Smooth muscle cell (in vitro differentiated cells): Measurements from ENCODE around the gene COL4A2. TPM values are rescaled to one million over a fixed set of nuclear protein-coding genes. Genes with fewer than 3 reads are reported as not detected.
A peak's percentile ranks its signal among the peaks of the same experiment; 100 is the strongest.

Source experiments
- DNase-seq: peaks from one replicate; lab custom pipeline; 2025; ENCODE audit not compliant: unreplicated experiment; lab: John Stamatoyannopoulos, UW
- H2AFZ ChIP-seq: fragments of 200-600 bp; sonication (generic); 2 replicates; pipeline ENCODE4 v1.6.0; 2016; ENCODE audit warnings: antibody characterized with exemption, low read depth, mild to moderate bottlenecking
- H3F3A ChIP-seq: fragments of 200-600 bp; sonication (generic); 2 replicates; pipeline ENCODE4 v1.6.0; 2017; ENCODE audit warnings: antibody characterized with exemption, low read depth
- H3K27ac ChIP-seq: fragments of 200-600 bp; sonication (generic); 2 replicates; pipeline ENCODE4 v1.5.1; 2016; ENCODE audit warnings: low read depth, mild to moderate bottlenecking
- H3K27me3 ChIP-seq: fragments of 200-600 bp; sonication (generic); 2 replicates; pipeline ENCODE4 v1.6.1; 2016; ENCODE audit warnings: low read depth, mild to moderate bottlenecking
- H3K36me3 ChIP-seq: fragments of 200-600 bp; sonication (generic); 2 replicates; pipeline ENCODE4 v1.5.1; 2016; ENCODE audit warnings: low read depth
- H3K4me1 ChIP-seq: fragments of 200-600 bp; sonication (generic); 2 replicates; pipeline ENCODE4 v1.5.1; 2016; ENCODE audit warnings: low read depth
- H3K4me2 ChIP-seq: fragments of 200-600 bp; sonication (generic); 2 replicates; pipeline ENCODE4 v1.6.0; 2016; ENCODE audit warnings: mild to moderate bottlenecking
- H3K4me3 ChIP-seq: fragments of 200-600 bp; sonication (generic); 2 replicates; pipeline ENCODE4 v1.5.1; 2016; ENCODE audit warnings: mild to moderate bottlenecking
- H3K79me2 ChIP-seq: fragments of 200-600 bp; sonication (generic); 2 replicates; pipeline ENCODE4 v1.6.0; 2016; ENCODE audit warnings: low read depth, mild to moderate bottlenecking
- H3K9ac ChIP-seq: fragments of 200-600 bp; sonication (generic); 2 replicates; pipeline ENCODE4 v1.6.0; 2016; ENCODE audit warnings: low read depth
- H3K9me3 ChIP-seq: fragments of 200-600 bp; sonication (generic); replicated peaks from 2 replicates; pipeline ENCODE4 v1.5.1; 2016; ENCODE audit warnings: low read depth
- H4K20me1 ChIP-seq: fragments of 200-600 bp; sonication (generic); 2 replicates; pipeline ENCODE4 v1.6.0; 2016; ENCODE audit warnings: low read depth
- CTCF ChIP-seq: fragments of 200-600 bp; sonication (generic); IDR thresholded peaks from 2 replicates; pipeline ENCODE4 v1.5.1; 2017; ENCODE audit warnings: borderline replicate concordance, mild to moderate bottlenecking, antibody characterized with exemption; ENCODE audit not compliant: insufficient read depth, poor library complexity, severe bottlenecking
- WGBS: methylation state at CpG from one replicate; pipeline ENCODE4 v1.1.7; 2016; ENCODE audit warnings: low lambda C conversion rate; 5-methylcytosine and 5-hydroxymethylcytosine counted together
- polyA plus RNA-seq: library from polyadenylated mRNA; unstranded; fragments of >200 nt; fragmentation: Nextera tagmentation; extraction: Ambion mirVana; gene quantifications from 2 replicates; pipeline ENCODE4 v1.2.1, GENCODE V29; 2016
- total RNA-seq: library from RNA; depleted of rRNA; stranded (reverse); fragments of >200 nt; gene quantifications from 2 replicates; pipeline ENCODE4 v1.2.3, GENCODE V29; 2014

The COL4A2 gene
- total and polyA plus RNA-seq, 2 experiments from 2014 or later, result 1,456 to 2,786 TPM

DNA sequence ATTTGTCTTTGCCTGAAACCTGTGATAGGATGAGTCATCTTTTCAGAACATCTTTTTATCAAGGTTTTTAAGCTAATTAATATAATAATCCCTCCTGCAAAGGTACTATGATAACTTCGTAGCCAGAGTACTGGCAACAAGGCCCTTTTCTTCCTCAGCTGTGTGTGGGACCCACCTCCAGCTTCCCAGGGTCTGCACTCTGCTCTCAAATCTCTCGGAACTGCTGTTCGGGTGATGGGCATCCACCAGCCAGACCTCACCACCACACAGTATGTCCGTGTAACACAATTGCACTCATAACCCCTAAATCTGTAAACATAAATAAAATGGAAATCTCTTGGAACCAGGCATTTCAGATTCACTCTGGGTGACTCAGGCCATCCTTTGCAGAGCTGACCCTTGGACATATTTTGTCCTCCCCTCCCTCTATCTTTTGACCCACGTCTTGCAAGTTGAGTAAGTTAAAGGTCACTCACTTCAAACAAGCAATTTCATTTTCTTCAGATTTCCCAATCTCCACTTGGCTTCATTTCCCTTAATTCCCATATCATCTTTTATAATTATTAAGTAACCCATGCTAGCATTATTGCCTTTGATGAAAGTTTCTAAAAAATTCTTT is 29.6 kb upstream of the COL4A2 start:
- H2AFZ ChIP-seq, result no peak overlapping the region
- no peaks in the 10 kb centered on the region for H3K4me1 ChIP-seq
- H3K4me2 ChIP-seq, result no peak overlapping the region
- no peaks in the 10 kb centered on the region for H3K27me3 ChIP-seq
- H3K9me3 ChIP-seq, result no peaks in the 10 kb centered on the region
- peaks cover 83% of the 10 kb centered on the region for H3F3A ChIP-seq
- H3K79me2 ChIP-seq, result peaks cover 100% of the 10 kb centered on the region
- H3K4me3 ChIP-seq, result no peak overlapping the region
- no peaks in the 10 kb centered on the region for H3K36me3 ChIP-seq
- peak overlapping the region; percentile 58 for H3K27ac ChIP-seq
- 43% methylated on average over 5 of the region's 5 CpGs for WGBS
- peaks cover 100% of the 10 kb centered on the region for H4K20me1 ChIP-seq
- no peak for TF ChIP-seq CTCF
- no peak for DNase-seq
- no peak overlapping the region for H3K9ac ChIP-seq

DNA sequence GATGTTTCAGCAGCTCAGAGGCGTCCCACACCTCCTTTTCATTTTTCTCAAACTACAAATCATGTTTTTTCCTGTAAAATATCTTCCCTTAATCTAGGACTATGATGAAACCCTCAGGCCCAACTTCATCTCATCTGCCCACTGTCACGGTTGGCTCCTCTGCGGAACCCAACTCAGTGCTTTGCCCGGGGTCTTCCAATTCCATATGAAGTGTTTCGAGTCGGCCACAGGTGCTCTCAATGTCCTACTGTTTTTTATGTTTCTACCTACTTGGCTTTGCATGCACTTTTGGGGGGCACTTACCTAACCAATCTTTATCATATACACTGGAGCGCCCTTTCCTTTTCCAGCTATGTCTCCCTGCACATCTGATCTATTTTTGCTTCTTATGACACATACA is 28.2 kb upstream of the COL4A2 start:
- peak overlapping the region; percentile 58 for H3K27ac ChIP-seq
- WGBS, result 89% methylated on average over 7 of the region's 7 CpGs
- peaks cover 80% of the 10 kb centered on the region for H3F3A ChIP-seq
- H3K36me3 ChIP-seq, result no peaks in the 10 kb centered on the region
- H3K4me2 ChIP-seq, result no peak overlapping the region
- H3K9ac ChIP-seq, result no peak overlapping the region
- H3K27me3 ChIP-seq, result no peaks in the 10 kb centered on the region
- no peak overlapping the region for H2AFZ ChIP-seq
- no peak for DNase-seq
- TF ChIP-seq CTCF, result no peak
- peaks cover 100% of the 10 kb centered on the region for H3K79me2 ChIP-seq
- H4K20me1 ChIP-seq, result peaks cover 100% of the 10 kb centered on the region
- no peaks in the 10 kb centered on the region for H3K4me1 ChIP-seq
- no peak overlapping the region for H3K4me3 ChIP-seq
- no peaks in the 10 kb centered on the region for H3K9me3 ChIP-seq

GRCh38 chr13:110279684-110280083 is 27.4 kb upstream of the COL4A2 start:
- no peak overlapping the region for H3K9ac ChIP-seq
- H3K36me3 ChIP-seq, result no peaks in the 10 kb centered on the region
- H2AFZ ChIP-seq, result no peak overlapping the region
- H3K4me3 ChIP-seq, result no peak overlapping the region
- H3K4me1 ChIP-seq, result no peaks in the 10 kb centered on the region
- WGBS, result 90% methylated on average over 4 of the region's 4 CpGs
- DNase-seq, result no peak
- H4K20me1 ChIP-seq, result peaks cover 100% of the 10 kb centered on the region
- peak overlapping the region; percentile 58 for H3K27ac ChIP-seq
- H3K27me3 ChIP-seq, result no peaks in the 10 kb centered on the region
- no peak for TF ChIP-seq CTCF
- H3K9me3 ChIP-seq, result no peaks in the 10 kb centered on the region
- H3F3A ChIP-seq, result peaks cover 80% of the 10 kb centered on the region
- no peak overlapping the region for H3K4me2 ChIP-seq
- H3K79me2 ChIP-seq, result peaks cover 100% of the 10 kb centered on the region

GRCh38 chr13:110280231-110280813 is 26.8 kb upstream of the COL4A2 start:
- H3K27me3 ChIP-seq, result no peaks in the 10 kb centered on the region
- no peaks in the 10 kb centered on the region for H3K36me3 ChIP-seq
- peaks cover 77% of the 10 kb centered on the region for H3F3A ChIP-seq
- H3K9ac ChIP-seq, result no peak overlapping the region
- TF ChIP-seq CTCF, result no peak
- 58% methylated on average over 9 of the region's 9 CpGs for WGBS
- H3K79me2 ChIP-seq, result peaks cover 99% of the 10 kb centered on the region
- peak overlapping the region; percentile 53 for H3K4me2 ChIP-seq
- peak overlapping the region; percentile 58 for H3K27ac ChIP-seq
- H3K4me1 ChIP-seq, result no peaks in the 10 kb centered on the region
- DNase-seq, result no peak
- H3K4me3 ChIP-seq, result no peak overlapping the region
- no peaks in the 10 kb centered on the region for H3K9me3 ChIP-seq
- H4K20me1 ChIP-seq, result peaks cover 100% of the 10 kb centered on the region
- no peak overlapping the region for H2AFZ ChIP-seq
